Measurements from ENCODE around the gene RGS13.

DNA sequence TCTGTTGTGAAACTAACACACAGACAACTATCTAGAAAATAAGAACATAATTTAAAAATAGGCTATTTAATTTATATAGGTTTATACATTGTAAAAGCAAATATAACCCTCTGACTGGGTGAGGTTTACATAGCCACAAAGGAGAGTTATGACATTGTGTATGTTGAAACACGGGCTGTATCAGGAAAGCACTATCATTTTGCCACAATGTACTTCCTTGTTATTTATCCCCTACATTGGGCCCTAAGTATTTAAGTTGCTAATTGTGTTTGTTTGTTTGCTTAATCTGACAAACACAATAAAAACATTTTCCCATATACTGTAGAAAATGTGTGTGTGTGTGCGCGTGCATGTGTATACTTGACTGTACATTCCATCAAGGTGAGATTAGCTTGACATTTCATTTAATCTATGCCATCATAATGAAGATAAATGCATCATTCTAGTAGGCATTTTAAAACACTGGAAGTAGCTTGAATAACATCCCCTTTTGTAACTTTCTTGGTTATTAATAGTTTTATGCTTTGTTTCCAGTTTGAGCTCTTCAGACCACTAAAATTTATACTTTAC is 72.1 kb downstream of the RGS13 start:
- TF ChIP-seq, protein P1, sequence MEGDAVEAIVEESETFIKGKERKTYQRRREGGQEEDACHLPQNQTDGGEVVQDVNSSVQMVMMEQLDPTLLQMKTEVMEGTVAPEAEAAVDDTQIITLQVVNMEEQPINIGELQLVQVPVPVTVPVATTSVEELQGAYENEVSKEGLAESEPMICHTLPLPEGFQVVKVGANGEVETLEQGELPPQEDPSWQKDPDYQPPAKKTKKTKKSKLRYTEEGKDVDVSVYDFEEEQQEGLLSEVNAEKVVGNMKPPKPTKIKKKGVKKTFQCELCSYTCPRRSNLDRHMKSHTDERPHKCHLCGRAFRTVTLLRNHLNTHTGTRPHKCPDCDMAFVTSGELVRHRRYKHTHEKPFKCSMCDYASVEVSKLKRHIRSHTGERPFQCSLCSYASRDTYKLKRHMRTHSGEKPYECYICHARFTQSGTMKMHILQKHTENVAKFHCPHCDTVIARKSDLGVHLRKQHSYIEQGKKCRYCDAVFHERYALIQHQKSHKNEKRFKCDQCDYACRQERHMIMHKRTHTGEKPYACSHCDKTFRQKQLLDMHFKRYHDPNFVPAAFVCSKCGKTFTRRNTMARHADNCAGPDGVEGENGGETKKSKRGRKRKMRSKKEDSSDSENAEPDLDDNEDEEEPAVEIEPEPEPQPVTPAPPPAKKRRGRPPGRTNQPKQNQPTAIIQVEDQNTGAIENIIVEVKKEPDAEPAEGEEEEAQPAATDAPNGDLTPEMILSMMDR (IDR thresholded peaks at IDR 0.05) = no peak
- TF ChIP-seq POLR2A (IDR thresholded peaks at IDR 0.05) = no peak

Measured in adrenal gland (tissue), 5 donors.